Ishikawa (cell line): Measurements from ENCODE around the gene ABCD1.

Experiments
- CEBPB ChIP-seq: IDR thresholded peaks from 2 replicates; pipeline ENCODE4 v1.6.1; 2012
- CREB1 ChIP-seq: IDR thresholded peaks from 2 replicates; pipeline ENCODE4 v1.6.1; 2012; ENCODE audit warnings: low read depth
- EGR1 ChIP-seq: IDR thresholded peaks from 2 replicates; pipeline ENCODE4 v1.6.1; 2012
- EP300 ChIP-seq: IDR thresholded peaks from 2 replicates; pipeline ENCODE4 v1.6.1; 2012; ENCODE audit warnings: borderline replicate concordance
- FOXM1 ChIP-seq: IDR thresholded peaks from 2 replicates; pipeline ENCODE4 v1.6.1; 2012; ENCODE audit warnings: low read depth, borderline replicate concordance
- NFIC ChIP-seq: IDR thresholded peaks from 2 replicates; pipeline ENCODE4 v1.6.1; 2012
- RAD21 ChIP-seq: IDR thresholded peaks from 2 replicates; pipeline ENCODE4 v1.6.1; 2012; ENCODE audit warnings: low read depth
- TAF1 ChIP-seq: IDR thresholded peaks from 2 replicates; pipeline ENCODE4 v1.6.1; 2012; ENCODE audit warnings: low read depth, mild to moderate bottlenecking
- TCF12 ChIP-seq: IDR thresholded peaks from 2 replicates; pipeline ENCODE4 v1.6.1; 2012; ENCODE audit warnings: low read depth
- TEAD4 ChIP-seq: IDR thresholded peaks from 2 replicates; pipeline ENCODE4 v1.6.1; 2012
- YY1 ChIP-seq: IDR thresholded peaks from 2 replicates; pipeline ENCODE4 v1.6.1; 2012; ENCODE audit warnings: low read depth
- ZBTB7A ChIP-seq: IDR thresholded peaks from 2 replicates; pipeline ENCODE4 v1.6.1; 2012; ENCODE audit warnings: low read depth
- TF ChIP-seq, protein P1 (sequence below): IDR thresholded peaks from 2 replicates; pipeline ENCODE4 v1.6.1; 2012
- TF ChIP-seq, protein P2 (sequence below): IDR thresholded peaks from 2 replicates; pipeline ENCODE4 v1.6.1; 2012; ENCODE audit warnings: low read depth, mild to moderate bottlenecking
- TF ChIP-seq, protein P3 (sequence below): IDR thresholded peaks from 2 replicates; pipeline ENCODE4 v1.6.1; 2012

Gene ABCD1

DNA sequence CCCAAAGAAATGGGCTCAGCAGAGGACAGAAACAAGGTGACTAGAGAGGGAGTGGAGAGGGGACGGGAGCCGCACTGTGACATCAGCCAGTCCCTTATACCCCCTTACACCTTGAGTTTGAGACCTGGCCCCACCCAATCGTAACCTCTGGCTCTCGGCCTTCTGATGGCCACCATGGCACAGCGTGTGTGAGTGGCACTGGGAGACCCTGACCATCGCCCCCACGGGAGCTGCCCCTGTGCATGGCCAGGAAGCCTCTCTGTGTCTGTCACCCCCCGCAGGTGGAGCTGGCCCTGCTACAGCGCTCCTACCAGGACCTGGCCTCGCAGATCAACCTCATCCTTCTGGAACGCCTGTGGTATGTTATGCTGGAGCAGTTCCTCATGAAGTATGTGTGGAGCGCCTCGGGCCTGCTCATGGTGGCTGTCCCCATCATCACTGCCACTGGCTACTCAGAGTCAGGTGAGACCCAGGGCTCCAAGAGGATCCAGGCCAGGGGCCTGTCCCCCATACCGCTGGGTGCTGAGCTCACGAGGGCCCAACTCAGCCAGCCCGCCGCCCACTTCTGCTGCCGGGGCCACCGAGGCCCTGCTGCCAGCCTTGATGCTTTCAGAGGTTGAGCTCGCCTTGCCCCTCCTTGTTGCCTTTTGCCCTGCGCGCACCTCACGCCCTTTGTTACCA, 4.4 kb downstream of the ABCD1 start:
- TF ChIP-seq NFIC: no peak
- TF ChIP-seq TCF12: no peak
- no peak for TF ChIP-seq EGR1
- TF ChIP-seq, protein P1, sequence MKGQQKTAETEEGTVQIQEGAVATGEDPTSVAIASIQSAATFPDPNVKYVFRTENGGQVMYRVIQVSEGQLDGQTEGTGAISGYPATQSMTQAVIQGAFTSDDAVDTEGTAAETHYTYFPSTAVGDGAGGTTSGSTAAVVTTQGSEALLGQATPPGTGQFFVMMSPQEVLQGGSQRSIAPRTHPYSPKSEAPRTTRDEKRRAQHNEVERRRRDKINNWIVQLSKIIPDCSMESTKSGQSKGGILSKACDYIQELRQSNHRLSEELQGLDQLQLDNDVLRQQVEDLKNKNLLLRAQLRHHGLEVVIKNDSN: no peak
- no peak for TF ChIP-seq TEAD4
- TF ChIP-seq CREB1: no peak
- no peak for TF ChIP-seq FOXM1
- no peak for TF ChIP-seq ZBTB7A
- no peak for TF ChIP-seq CEBPB
- TF ChIP-seq, protein P2, sequence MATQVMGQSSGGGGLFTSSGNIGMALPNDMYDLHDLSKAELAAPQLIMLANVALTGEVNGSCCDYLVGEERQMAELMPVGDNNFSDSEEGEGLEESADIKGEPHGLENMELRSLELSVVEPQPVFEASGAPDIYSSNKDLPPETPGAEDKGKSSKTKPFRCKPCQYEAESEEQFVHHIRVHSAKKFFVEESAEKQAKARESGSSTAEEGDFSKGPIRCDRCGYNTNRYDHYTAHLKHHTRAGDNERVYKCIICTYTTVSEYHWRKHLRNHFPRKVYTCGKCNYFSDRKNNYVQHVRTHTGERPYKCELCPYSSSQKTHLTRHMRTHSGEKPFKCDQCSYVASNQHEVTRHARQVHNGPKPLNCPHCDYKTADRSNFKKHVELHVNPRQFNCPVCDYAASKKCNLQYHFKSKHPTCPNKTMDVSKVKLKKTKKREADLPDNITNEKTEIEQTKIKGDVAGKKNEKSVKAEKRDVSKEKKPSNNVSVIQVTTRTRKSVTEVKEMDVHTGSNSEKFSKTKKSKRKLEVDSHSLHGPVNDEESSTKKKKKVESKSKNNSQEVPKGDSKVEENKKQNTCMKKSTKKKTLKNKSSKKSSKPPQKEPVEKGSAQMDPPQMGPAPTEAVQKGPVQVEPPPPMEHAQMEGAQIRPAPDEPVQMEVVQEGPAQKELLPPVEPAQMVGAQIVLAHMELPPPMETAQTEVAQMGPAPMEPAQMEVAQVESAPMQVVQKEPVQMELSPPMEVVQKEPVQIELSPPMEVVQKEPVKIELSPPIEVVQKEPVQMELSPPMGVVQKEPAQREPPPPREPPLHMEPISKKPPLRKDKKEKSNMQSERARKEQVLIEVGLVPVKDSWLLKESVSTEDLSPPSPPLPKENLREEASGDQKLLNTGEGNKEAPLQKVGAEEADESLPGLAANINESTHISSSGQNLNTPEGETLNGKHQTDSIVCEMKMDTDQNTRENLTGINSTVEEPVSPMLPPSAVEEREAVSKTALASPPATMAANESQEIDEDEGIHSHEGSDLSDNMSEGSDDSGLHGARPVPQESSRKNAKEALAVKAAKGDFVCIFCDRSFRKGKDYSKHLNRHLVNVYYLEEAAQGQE: no peak
- TF ChIP-seq TAF1: no peak
- TF ChIP-seq EP300: no peak
- no peak for TF ChIP-seq RAD21
- TF ChIP-seq YY1: no peak
- TF ChIP-seq, protein P3, sequence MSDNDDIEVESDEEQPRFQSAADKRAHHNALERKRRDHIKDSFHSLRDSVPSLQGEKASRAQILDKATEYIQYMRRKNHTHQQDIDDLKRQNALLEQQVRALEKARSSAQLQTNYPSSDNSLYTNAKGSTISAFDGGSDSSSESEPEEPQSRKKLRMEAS: no peak

DNA sequence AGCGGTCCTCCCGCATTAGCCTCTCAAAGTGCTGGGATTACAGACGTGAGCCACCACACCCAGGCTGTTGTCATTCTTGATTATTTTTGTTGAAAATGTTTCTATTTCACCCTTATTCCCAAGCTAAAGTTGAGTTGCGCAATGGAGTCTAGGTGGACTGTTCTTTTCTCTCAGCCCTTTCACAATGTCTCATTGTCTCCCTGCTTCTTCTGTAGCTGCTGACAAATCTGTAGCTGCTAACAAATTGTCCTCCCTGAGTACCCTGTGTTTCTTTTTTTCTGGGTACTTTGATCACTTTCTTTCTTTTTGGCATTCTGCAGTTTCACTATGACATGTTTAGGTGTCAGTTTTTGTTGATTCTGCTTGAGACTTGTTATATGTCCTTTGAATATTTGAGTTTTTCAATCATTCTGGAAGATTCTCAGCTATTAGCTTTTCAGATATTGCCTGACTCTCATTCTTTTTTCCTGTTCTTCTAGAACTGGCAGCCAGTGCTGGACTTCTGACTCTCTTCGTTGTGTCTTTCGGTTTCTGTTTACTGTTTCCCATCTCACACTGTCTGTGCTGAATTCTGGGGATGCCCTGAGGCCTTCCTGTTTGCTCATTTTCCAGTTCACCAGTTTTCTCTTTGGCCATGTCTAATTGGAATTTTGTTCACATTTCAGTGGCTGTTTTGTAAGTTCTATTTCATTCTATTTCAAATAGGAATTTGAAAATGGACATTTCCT, 6.6 kb downstream of the ABCD1 start:
- no peak for TF ChIP-seq TCF12
- TF ChIP-seq CEBPB: peak; percentile 73

DNA sequence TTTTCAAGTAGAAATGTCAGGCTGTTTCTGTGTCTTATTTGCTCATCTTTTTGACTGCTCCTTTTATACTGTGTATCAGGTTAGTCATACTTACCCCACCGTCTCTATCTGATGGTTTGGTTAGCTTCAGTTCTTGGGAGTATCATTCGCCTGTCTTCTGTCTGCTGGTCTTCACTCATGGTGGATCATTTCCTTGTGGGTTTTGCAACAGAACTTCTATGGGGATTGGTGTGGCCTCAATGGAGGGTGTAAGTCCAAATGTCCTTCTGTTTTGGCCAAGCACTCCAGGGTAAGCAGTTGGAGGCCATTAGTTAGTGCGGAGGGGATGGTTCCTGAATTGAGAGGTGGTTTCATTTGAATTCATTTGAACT, 7.2 kb downstream of the ABCD1 start:
- TF ChIP-seq CREB1: no peak
- TF ChIP-seq TEAD4: no peak
- no peak for TF ChIP-seq NFIC
- TF ChIP-seq FOXM1: no peak
- no peak for TF ChIP-seq TAF1
- TF ChIP-seq, protein P2: no peak
- no peak for TF ChIP-seq ZBTB7A
- TF ChIP-seq, protein P3: no peak
- TF ChIP-seq TCF12: no peak
- no peak for TF ChIP-seq YY1
- no peak for TF ChIP-seq RAD21
- TF ChIP-seq CEBPB: no peak
- TF ChIP-seq, protein P1: no peak
- TF ChIP-seq EGR1: no peak
- no peak for TF ChIP-seq EP300

DNA sequence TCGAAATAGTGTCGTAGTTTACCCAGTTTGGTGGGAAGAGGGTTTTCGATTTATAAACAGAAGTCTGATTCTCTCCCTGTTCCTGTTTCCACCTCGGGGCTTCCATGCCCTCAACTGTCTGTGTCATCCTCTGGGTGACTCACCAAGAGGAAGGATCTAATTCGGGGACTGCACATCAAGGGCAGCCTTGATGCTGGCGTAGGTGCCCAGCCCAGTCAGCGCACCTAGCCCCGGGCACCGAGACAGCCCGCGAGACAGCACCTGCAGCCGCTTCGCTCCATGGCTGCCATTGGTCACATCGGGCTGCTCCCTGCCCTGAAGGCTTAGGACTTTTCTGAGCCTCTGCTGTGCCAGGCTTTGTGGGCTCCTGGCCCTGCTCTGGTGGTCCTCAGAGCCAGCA, 7.7 kb downstream of the ABCD1 start:
- TF ChIP-seq CREB1: no peak
- TF ChIP-seq, protein P3: no peak
- TF ChIP-seq RAD21: no peak
- TF ChIP-seq TAF1: no peak
- no peak for TF ChIP-seq TCF12
- TF ChIP-seq, protein P1: no peak
- TF ChIP-seq, protein P2: no peak
- TF ChIP-seq EGR1: no peak
- no peak for TF ChIP-seq YY1
